Stimulated activated CD4-positive, alpha-beta T cell treated with anti-CD3 and anti-CD28 coated beads, Interleukin-4, amount 100 ng/mL, for 24 hours (primary cell): Measurements from ENCODE around the gene PCSK1.
"Not testable (repeated sequence)": the region's sequence is repeated elsewhere in the genome, so short reads cannot be mapped to it uniquely, and the experiment has no call there.

Source experiments
- DNase-seq: peaks from one replicate; pipeline ENCODE4 v3.0.0-alpha.2; 2020

PCSK1 gene

DNA sequence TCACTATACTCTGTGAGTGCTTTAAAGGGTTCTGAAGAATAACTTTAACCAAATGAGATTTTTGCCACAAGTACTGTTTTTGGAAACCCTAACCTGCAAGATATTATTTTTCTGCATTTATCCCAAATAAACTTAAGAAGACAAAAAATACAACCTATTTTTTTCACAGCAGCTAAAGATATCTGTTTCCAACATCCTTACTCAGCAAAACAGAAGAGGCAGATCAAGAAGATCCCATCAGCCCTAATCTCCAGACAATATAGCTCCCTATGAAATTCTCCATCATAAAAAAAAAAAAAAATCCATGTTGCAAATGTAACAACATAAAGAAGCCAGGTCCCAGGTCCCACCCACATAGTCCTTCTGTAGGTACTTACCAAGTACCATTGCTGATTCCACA is 7.6 kb downstream of the PCSK1 start:
- no peak for DNase-seq

- DNase-seq, result no peak
These were observed 17.2 kb downstream of the PCSK1 start for GRCh38 chr5:96415897-96416296.

- no peak for DNase-seq
These were observed 20.1 kb downstream of the PCSK1 start for GRCh38 chr5:96412868-96413449.

DNA sequence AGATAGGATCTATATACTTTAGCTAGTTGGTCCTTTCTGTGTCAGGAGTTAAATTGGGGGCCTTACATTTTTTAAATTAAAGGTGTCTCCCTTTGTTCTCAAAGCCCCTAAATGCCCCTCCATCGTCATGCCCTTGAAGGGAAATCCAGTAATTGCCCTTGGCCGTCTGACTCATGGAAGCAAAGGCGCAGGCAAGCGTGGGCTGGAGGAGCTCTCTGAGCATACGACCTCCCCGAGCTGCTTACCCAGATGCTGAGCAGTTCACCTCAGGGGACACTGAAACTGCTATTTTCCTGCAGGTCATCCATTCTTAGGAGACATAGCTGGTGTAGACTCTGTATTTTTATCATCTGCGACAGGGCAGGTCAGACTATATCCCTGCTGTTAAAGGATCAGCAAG is 23.0 kb downstream of the PCSK1 start:
- DNase-seq, result no peak

DNA sequence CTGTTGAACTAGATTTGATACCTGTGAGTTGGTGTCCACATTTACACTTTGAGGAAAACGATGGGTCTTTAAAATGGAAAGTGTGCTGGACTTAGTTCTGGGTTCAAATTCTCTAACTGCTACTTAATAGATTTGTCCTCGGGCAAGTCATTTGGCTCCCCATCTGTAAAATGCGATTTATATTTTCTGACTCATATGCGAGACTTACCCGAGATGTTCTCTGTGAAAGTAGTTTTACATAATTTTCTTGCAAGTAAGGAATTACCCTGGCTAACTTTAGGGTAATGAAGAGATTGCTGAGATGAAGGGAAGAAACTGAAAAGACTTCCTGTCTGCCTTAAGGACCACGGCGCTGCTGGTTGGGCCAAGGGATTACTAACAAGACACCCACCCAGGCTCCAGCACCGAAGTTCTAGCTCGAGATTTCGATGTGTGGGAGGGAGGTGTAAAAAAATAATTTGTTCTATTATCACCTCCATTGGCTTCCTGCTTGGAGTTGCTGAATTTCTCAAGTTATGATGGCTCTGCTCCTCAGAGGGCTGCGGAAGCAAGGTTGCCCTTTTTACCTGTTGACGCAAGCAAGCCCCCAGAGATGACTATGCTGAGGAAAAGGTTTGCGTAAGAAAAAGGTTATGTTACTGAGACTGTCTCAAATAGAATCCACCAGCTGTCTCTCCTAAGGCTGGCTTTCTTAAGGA is 24.1 kb downstream of the PCSK1 start:
- DNase-seq, result no peak

DNA sequence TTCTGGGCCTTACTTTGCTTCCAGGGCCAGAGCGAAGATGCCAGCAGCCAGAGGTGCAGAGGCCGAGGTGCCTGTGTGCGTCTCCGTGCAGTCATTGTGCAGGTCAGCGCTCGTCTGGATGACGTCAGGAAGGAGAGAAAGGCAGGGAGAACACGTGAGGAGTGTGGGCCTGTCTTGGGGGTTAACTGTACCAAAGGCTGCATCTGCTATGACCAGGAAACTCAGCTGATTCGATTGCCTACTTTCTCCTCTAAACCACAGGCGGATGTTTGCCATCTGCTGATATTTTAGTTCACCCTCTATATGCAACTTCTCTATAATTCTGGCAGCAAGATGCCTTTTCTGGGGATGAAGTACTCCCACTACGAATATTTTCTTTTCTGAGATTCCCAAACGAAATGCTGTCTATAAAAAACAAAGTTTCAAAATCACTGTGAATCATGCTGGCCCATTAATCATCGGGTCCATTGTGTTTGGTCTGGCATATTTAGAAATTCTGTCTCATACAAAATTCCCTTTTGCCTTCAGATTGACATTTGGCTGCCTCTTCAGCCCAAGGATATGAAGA is 24.8 kb downstream of the PCSK1 start:
- DNase-seq, result no peak

GRCh38 chr5:96407436-96407835 is 25.6 kb downstream of the PCSK1 start:
- DNase-seq, result no peak

- no peak for DNase-seq
These were observed 28.7 kb downstream of the PCSK1 start for GRCh38 chr5:96404191-96404867.

- no peak for DNase-seq
These were observed 30.5 kb downstream of the PCSK1 start for GRCh38 chr5:96402500-96402899.

DNA sequence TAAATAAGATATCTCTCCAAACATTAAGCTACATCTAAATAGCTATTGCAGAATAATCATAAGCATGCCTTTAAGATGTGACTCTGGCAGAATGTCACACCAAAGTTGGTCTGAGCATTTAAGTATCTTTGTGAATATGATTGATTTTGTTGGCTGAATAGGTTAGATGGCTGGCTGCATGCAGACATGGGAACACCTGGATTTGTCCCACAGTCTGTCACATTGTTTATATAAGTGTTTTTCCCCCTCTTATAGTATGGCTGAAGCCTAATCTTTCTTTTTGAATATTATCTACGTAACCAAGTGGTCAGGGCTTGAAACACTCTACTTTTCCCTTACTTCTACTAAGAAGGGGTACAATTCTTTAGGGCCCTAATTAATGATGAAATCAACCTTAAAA is 36.2 kb downstream of the PCSK1 start:
- DNase-seq, result no peak

DNA sequence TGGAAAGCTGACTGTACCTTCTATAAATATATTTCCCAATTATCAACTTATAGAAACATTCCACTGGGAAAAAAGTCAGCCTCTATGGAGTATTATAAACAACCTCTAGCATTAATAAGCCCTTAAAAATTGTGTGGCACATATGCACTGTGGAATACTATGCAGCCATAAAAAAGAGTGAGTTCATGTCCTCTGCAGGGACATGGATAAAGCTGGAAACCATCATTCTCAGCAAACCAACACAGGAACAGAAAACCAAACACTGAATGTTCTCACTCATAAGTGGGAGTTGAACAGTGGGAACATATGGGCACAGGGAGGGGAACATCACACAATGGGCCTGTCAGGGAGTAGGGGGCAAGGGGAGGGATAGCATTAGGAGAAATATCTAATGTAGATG is 37.8 kb downstream of the PCSK1 start:
- not testable (repeated sequence) for DNase-seq

DNA sequence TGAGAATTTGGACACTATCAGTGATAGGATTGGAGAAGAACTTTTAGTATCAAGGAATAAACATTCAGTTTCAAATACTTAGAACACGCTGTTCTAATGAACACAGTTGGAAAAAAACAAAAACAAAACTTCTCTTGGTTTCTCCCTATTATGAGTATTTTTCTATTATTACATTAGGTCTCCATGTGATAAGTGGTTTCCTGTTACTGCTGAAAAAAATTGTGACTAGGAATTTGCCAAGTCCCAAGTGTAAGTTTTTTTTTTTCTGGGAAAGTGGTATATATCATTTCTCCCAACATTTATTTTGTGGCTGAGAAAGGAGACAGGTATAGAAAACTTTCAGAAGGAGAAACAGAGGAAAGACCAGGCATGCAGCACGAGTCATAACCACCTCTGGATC is 41.1 kb downstream of the PCSK1 start:
- no peak for DNase-seq

DNA sequence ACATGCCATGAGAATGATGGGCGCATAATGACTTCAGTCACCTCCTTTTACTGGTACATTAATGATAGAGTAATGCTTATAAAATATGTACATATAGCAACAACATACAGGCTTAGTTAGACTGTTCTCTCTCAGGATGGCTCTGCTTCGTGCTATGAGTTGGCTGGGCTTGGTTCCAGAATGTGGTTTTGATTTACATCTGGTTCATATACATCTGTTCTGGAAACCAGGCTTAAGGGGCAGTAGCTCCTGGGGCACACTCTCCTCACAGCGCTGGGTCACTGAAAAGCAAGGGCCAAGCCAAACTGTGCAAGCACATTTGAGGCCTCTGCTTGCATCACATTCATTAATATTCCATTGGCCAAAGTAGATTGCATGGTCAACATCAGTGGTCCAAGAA is 44.9 kb downstream of the PCSK1 start:
- no peak for DNase-seq

DNA sequence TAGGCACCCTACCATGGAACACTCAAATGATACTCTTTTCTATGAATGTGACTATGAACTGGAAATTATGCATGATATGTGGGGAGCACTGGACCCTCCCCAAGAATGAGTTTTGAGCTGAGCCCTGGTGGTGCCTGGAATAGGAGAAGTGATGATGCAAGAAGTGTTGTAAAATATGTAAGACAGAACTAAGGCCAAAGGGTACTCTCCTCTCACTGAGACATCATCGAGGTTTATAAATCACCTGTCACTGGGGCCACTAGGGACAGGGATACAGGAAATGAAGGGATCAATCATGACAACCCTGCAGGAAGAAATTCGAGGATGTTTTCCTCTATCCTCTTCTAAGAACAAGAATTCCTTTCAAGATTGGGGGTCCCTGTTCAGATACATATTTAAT is 45.4 kb downstream of the PCSK1 start:
- no peak for DNase-seq

DNA sequence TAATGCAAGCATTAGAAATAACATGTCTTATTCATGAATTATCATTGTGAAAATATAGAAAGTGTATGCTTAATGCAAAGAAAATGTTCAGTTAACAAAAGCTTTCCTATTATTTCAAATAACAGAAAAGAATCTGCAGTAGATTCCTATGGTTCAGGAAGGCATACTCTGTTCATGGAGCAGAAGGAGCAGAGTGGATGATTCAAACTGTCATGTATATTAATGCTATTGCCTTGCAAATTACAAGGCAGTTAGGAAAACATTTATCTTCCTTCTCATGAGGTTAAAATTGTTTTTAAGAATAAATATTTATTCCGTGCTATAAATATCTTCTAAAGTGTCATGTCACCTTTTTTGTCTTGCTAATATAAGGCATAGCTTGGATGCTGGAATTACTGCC is 47.5 kb downstream of the PCSK1 start:
- no peak for DNase-seq

DNA sequence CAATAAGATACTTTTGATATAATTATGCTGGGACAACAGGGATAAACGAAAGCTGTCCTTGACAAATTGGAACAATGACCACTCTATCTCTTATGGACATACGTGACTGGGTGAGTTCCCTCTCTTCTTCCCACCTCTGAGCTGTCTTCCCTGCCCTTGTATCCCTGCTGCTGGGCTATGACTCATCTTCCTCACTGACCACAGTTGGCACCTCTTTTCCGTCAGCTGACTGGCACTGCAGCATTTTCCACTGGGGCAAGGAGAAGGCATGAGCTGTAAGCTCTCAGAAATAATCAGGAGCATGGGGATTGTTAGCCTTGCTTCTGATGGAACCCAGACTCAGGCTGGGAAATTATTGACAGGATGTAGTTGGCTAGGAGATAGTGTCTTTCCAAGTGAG is 48.7 kb downstream of the PCSK1 start:
- DNase-seq, result no peak

DNA sequence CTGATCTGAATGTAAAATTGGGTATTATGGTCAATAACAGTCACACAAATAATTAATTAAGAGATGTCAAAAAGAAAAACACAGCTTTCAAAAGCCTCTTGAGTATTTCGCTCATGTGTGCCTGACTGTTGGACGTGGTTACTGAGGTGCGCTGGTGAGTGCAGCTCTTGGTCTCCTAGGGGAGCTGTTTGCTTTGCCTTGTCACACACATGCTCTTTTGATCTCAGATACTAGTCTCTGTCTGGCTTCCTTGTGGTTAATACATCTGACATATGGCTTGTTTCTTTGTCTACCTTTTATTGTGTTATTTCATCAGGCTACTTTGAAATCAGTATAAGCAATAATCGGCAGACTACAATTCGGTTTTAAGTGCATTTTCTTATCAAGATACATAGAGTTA is 51.5 kb downstream of the PCSK1 start:
- no peak for DNase-seq

GRCh38 chr5:96379896-96380295 is 53.2 kb downstream of the PCSK1 start:
- DNase-seq, result no peak

GRCh38 chr5:96377597-96377996 is 55.5 kb downstream of the PCSK1 start:
- no peak for DNase-seq

- no peak for DNase-seq
These were observed 55.9 kb downstream of the PCSK1 start for GRCh38 chr5:96377167-96377566.

DNA sequence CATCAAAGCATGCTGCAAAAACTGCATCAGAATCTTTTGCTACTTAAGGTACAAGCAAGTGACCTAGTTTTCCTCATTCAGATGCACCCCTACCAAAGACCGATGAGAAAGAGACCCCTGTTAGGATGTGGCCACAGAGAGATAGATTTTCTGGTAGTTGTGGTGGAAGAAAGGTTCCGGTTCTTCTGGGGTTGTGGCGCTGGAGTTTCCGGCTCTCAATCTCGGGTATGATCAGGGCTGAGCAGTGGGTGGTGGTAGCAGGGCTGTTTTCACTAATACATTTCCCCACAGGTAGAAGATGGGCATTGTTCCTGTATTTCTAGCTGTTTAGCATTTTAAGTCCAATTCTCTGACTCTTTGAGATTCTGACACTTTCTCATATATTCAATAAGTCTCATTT is 58.4 kb downstream of the PCSK1 start:
- DNase-seq, result peak; percentile 9

- no peak for DNase-seq
These were observed 59.7 kb downstream of the PCSK1 start for GRCh38 chr5:96373381-96373733.

DNA sequence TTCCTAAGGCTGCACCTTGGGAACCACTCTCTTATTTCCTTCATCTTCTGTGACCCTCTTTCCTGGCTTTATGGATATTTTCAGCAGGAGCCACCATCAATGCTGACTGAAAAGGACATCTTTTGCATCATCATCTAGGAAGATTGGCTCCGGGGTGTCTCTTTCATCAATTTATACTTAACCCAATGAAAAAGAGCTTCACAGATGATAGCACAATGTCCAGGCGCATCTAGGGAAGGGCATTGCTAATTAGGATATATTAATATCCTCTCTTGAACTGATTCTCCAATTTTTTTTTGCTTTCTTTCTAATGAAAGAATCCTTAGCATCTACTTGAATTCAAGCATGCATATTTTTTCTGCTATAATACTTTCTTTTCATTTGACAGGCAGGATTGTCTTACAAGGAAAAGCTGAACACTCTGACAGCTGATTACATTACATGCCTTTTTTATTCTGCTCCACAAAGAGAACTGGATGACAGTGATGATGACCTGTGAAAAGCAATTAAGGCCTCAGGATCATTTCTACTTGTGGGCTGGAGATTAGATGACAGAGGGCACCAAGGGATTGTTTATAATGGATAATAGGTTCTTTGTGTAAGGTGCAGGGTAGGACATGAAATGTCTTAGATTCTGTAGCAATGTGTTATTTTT is 60.2 kb downstream of the PCSK1 start:
- DNase-seq, result no peak

DNA sequence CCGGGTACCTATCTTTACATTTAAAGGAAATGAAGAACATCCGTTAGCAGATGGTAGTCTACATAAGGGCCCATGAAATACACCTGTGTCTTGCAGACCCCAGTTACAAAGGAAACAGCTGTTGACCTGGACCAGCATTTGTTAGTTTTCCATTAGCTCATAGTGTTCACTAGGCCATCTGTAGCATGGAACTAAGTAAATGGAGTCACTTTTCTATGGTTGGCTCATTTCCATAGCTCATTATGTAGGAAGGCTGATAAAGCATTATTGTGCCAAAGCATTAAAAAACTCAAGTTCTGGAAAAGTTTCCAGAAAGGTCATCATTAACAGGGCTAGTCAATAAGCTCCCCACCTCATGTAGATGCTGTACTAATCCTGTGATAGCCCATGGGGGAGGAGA is 62.1 kb downstream of the PCSK1 start:
- no peak for DNase-seq
